ENCODE results near the gene DAB1.

Gene DAB1

DNA sequence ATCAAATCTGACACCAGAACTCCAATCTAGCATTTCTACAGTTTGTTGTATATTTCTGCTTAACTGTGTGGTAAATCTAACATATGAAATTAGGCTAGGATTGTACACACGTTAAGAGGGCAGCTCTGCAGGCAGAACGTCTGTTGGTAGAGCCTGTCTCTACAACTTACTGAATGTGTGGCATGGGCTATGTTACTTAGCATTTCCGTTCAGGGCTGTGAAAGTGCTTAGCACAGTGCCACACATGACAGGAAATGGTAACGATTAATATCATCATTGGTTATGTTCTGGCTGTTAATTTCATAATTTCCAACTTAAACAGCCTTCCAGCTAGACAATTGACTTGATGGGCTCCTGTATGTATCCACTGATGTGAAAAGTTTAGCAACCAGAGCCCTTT lies 448.4 kb downstream of the DAB1 start:
- no peak for DNase-seq (ENCODE audit: low spot score)

DNA sequence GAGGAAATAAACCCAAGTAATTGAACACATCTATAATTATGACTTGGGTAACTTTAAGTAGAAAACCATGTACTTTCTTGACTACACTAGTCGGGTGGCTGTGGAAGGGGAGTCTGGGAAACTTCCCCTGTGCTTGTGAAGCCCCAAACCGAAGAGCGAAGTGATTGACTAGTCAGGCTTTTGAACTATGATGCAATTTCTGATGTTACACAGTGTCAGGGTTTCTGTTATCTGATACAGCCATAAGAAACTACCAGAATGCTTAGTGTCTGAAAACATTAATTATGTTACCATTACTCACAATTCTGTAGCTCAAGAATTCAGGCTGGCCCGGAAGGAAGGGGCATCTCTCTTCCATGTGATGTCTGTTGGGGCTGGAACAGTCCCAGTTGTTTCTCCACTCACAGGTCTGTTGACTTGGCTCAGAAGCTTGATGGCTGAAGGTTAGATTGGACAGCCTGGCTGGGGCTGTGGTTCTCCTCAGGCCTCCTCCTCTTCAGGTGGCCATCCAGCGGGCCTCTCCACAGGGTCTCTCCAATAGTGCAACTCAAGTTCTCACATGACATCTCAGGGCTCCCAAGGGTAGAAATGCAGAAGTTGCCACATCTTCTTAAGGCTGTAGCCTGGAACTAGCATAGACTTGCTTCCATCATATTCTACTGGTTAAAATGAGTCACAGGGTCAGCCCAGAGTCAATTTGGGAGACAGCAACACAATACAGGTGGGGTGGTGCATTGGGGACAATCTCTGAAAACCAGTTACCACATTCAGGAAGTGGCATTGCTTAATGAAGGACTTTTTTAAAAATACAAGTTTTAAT lies 449.7 kb downstream of the DAB1 start:
- no peak for DNase-seq (ENCODE audit: low spot score)

DNA sequence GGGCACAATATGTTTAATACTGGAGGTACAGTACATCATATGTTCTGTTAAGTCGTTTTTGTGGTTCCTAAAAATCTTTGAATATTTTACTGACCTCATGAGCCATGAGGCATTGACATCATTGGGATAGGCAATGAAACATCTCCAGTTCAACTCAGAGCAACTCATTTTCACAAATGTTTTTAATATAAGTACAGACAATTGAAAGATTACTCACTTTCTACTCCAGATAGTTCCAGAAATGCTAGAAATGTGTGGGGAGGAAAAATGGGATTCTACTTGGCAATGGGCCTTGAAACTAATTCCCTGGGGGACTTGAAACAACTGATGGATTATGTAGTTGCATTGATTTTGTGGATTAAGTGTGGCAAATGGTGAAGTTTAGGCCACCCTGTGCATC lies 450.9 kb downstream of the DAB1 start:
- no peak for DNase-seq (ENCODE audit: low spot score)

DNA sequence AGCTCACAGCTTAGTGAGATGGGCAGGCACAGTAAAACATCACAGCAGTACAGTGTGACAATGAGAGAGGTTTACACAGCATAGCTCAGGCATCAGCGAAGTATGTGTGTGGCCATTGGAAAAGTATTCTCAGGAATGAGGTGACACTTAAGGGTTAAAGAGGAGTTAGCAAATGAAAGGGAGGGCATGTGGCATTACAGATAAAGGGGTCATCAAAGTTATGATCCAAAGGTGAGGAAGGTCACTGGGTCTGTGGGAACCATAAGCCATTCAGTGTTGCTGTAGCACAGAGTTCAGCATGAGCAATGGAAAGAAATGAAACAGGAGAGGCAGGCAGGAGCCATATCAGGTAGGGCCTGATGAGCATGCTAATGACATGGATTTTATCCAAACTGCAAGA lies 453.6 kb downstream of the DAB1 start:
- no peak for DNase-seq (ENCODE audit: low spot score)

DNA sequence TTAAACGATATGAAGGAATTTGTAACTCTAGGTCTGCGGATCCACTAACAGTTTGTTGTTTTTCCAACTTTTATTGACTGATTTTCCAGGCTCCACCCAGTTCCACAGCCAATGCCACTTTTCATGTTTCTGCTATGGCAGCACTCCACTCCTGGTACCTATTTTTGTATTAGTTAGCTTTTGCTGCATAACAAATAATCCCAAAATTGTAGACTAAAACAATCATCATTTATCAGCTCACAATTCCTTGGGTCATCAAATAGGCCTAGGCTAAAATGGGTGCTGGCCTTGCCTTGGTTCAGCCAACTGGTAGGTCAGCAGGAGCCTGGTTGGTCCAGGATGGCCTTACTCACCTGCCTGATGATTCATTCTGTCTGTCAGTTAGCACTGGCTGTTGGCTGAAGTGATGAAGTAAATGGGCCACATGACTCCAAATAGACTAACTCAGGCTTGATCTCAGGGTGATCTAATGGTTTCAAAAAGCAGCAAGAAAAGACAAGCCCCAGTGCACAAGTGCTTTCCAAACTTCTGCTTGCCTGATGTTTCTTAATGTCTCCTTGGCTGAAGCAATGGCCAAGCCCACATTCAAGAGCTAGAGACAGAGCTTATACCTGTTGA lies 454.9 kb downstream of the DAB1 start:
- DNase-seq (ENCODE audit: low spot score) = no peak

DNA sequence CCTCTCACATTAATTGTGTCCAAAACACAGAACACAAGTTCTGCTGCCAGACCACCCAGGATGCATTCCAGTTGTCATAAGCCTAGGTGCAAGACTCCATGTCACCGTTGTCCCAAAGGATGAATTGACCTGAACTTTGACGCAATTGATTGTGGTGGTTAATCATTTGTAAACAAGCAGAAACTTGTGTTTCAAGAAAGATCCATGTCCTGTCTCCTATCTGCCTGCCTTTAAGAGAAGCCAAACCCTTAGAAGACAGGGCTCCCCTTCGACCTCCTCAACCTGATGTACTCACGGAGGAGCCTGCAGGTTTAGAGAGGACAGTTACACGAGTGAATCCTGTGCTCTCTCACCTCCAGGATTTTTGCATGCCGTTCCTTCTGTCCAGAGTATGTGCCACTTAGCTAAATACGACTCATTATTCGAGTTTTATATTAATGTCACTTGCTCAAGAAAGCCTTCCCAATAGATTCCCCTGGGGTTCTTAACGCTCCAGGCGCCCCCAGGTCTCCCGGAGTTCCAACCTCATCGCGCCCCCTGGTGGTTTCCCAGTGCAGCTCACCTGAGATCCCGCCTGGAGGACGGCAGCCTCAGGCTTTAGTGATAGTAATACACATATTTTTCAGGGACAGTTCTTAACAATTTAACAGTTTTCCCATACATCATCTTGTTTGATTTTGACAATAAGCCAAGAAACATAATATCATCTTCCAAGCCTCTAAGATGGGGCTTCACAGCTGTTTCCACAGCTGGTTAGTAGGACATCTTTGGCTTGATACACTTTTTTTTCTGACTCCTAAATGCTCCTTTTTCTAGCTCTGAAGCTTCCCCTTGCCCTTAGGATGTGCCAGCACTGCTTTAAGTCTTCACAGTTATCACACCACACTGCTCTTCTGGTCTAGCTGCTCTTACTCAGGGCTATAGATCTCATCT lies 455.7 kb downstream of the DAB1 start:
- DNase-seq (ENCODE audit: low spot score) = no peak

DNA sequence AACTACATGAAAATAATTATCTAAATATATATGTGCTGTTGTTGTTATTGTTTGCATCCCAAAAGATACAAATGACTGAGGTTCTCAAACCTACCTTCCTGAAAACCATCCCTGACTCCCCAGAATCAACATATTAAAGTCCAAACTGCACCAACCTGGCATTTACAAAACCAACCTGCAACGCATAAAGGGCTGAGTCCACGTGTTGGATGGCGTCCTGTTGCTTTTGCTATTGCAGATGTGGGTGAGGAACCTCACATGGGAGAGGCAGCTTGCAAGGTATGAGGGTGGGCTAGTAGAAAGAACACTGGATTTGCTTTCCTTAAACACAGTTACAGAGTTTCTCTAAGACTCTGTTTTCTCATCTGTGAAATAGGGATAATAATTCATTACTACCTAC lies 456.5 kb downstream of the DAB1 start:
- no peak for DNase-seq (ENCODE audit: low spot score)

DNA sequence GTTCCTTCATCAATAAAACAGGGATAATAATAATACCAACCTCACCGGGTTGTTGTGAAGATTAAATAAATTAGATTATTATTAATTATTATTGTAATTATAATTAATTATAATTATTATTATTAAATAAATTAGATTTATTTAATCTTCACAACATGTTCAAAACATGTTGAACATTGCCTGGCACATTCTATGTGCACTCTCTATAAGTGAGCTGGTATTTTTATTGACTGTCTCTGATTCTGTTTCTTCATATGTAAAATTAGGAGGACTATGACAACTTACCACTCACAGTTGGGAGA lies 457.2 kb downstream of the DAB1 start:
- DNase-seq (ENCODE audit: low spot score) = no peak

DNA sequence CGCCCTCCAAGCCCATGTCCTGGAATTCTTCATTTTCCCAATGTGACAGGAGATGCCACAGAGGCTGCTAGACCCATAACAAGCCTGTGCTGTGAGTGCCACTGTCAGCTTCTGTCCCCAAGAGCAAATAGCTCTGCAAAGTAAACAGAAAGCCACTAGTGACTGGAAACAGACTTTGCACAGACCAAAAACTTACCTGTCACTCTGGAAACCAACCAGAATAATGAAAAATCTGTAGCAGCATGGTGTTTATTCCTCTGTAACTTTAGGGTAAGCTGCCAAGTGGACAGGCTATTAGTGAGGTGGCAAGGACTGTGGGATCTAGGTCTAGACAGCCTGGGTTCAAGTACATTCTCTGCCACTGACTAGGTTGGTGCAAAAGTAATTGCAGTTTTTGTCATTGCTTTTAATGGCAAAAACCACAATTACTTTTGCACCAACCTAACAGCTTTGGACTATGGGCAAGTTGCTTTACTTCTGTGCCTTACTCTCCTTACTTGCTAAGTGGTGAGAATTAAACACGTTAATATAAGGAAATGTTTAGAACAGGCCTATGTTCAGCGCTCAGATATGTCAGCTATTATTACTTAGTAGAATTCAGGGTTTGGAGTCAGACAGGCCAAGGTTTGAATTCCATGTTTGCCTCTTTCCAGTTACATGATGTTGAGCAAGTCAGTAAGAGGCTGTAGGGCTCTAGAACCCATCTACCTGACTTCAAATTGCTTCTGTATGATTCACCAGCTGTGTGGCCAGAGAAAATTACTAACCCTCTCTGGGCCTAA lies 457.8 kb downstream of the DAB1 start, which contains the start of gene C8B:
Gene C8B, minus strand, starts transcription at position 100 of the 782 bp plus-strand sequence. Its CDS starts 67 bp downstream, at position 33.
- no peak for DNase-seq (ENCODE audit: low spot score)

DNA sequence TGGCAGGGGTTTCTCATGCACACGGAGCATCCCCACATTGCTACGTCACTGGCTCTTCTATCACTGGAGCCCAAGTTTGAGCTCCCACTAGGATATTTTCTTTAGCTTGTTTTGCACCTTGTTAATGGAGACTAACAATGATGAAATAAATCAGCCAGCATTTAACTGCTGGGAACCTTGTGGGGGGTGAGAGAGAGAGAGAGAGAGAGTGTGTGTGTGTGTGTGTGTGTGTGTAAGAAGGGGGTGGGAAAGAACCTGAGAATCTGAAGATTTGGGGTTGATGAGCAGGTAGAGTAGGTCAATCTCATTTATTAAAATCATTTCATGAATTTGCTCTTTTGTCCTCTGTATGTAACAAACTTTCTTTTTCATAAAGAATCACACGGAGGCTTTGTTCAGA lies 458.7 kb downstream of the DAB1 start:
- no peak for DNase-seq (ENCODE audit: low spot score)

DNA sequence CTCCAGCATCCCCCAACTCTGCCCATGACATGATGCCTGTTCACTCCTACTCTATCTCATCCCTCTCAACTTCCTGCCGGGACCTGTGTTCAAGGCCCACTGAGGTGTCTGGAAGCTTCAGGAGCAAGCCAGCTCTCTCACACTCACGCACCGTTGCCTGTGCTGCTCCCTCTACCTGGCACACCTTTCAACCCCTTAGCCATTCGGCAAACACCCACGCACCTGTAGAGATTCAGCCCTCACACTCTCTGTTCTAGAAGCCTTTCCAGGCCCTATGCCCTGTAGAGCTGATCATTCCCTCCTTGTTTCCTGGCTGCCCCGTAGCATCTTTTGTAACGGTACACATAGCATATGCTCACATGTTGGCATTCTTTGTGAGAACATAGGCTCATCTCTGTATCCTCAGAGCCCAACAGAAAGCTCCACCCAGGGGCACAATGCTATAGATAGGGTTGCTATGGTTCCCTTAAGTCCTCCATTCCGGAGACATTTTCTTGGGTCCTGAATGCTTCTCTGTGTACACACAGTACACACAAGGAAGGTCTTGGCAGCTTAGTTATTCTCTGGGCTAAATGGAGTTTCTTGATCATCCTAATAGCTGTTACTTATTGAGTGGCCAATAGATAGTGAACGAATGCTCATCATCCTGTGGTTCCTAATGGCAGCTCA lies 459.4 kb downstream of the DAB1 start:
- no peak for DNase-seq (ENCODE audit: low spot score)

DNA sequence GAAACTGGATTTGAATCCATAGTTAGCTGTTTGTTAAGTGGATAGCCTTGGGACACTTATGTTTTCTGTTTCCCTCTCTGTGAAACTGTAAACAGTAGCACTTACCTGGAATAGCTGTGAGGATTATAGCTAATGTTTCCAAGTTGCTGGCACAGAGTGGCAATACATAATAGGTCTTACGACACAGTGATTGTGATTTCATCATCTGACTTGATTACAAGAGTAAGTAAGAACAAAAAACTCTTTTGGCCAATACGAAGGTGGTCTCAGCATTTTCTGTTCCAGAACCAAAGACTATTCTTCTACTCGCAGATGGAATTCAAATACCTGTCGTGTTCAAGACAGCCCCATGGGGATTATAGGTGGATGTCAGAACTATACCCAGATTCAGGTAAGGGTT lies 460.2 kb downstream of the DAB1 start:
- DNase-seq (ENCODE audit: low spot score) = no peak

DNA sequence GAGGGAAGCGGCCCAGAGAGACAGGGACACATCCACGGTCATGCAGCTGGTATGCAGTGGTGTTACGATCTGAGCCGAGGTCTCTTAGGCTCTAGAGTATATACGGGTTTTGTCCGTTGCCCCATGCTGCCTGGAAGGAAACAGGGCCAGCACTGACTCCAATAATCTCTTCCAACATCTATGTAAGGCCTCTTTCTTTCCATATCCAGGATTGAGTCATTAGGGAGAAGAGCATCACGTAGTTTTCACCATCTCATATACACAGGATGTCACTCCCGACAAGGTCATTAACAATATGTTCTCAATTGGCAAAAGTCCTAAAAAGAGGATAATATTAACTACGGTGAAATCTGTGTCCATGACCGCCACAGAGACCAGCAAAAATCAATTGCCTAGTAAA lies 462.4 kb downstream of the DAB1 start:
- DNase-seq (ENCODE audit: low spot score) = no peak

DNA sequence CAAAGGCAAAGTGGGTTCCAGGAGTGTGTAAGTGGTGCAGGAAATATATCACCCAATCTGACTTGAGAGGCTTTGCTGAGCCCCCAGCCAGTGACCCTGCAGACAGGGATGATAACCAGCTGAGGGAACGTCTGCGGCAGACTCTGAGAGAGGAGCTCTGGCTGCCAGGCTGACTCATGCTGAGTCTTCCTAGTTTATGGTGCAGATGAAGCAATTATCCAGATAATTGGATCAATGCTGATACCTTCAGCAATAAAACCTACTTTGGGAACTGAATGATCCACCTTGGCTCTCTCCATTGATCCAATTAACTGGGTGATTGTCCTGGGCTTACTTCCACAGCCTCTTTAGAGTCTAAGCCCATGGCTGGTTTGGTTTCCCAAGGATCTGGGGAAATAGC lies 465.3 kb downstream of the DAB1 start:
- DNase-seq (ENCODE audit: low spot score) = no peak

DNA sequence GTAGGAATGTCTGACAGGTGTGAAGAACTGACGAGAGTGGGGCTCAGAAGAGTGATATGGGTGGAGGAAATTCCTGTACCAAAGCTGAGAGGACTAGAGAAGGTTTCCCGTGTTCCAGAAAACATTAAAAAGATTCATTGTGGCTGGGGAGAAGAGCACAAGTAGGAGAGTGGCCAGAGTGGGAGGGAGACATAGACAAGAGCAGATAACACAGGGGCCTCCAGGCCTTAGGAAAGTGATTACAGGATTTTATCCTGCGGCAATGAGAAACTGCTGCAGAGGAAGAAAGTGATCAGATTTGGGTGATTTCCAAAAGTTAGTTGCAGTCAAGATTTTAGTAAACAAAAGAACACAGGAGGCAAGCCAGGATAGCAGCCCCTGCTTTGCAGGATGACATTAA lies 465.9 kb downstream of the DAB1 start:
- DNase-seq (ENCODE audit: low spot score) = no peak

DNA sequence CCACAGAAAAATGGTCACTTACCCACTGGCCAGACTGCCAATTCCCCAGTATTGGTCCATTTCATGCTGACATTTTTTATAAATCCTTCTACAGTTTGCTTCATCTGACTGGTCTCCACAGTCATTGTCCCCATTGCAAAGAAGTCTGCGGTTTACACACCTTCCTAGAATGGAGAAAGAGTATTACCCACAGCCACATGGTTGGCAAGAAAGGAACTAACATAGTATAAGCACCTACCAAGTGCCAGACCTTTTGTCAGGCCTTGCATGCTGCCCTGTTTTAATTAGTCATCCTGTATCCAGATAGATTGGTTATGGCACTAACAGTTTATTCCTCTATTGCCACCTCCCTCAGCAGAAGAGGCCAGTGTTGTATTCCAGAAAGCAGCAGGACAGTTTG lies 469.2 kb downstream of the DAB1 start:
- DNase-seq (ENCODE audit: low spot score) = no peak

DNA sequence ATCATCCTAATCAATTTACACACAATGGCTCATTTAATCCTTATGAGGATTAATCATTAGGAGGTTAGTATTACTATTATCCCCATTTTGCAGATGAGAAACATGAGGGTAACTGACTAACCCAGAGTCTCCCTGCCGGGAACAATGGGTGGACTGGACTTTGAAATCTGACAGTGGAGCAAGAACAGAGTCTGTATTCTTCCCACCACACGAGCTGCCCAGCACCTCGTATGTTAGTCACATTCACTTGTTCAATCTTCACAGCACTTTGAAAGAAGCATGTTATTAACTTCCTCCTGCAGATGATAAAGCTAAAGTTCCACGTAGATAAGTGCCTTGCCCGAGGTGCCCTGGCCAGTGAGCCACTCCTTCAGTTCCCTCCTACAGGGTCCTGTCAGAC lies 470.5 kb downstream of the DAB1 start:
- DNase-seq (ENCODE audit: low spot score) = no peak

DNA sequence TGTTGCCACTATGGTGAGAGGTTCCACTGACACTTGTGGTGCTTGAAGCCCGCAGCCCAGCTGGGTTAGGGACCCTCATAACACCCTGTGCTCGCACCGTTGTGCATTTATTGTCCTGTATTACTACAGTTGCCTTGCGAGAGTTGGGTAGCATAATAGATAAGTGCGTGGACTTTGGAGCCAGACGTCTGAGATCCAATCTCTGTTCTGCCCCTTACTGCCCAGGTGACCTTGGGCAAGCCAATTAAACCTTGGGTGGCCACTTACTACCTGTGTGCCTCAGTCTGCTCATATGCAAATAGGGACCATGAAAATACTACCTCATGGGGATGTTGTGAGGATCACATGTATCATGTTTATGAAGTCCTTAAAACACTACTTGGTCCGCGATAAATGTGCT lies 471.4 kb downstream of the DAB1 start:
- DNase-seq (ENCODE audit: low spot score) = no peak

DNA sequence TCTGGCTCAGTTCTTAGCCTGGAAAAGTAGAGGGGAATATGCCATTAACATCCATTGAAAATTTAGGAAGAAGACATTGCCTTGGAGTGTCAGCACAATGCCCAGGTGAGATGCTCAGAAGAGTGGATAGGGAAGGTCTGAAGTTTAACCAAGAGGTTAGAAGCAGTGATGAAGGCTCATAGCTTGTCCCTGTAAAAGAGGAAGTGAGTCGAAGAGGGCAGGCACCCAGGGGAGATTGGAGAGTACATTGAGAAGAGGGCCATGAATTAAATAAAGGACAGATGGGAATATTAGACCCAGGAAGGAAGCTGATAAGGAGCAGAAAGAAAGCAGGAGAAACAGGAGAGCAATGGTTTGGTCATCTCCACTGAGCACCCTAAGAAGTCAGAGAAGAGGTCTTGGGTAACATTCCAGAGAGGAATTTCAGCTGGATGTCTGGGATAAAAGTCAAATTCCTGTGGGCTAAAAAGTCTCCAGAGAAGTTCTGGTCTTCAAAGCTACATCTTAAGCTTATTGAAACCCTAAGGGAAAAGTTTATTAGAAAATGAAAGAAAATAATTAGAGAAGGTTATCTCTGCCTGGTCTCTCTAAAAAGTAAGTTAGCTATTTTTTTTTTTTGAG lies 475.3 kb downstream of the DAB1 start:
- DNase-seq (ENCODE audit: low spot score) = no peak
